ENCODE data around the gene MACROD2. TPM values are rescaled to one million over a fixed set of nuclear protein-coding genes. Genes with fewer than 3 reads are reported as not detected.

The MACROD2 gene
- total RNA-seq, 1 donor from 2014 or later: not detected

GRCh38 chr20:15854911-15855310 is 1859.6 kb downstream of the MACROD2 start:
- intact Hi-C loops (cut with micrococcal nuclease): no loop called here

DNA sequence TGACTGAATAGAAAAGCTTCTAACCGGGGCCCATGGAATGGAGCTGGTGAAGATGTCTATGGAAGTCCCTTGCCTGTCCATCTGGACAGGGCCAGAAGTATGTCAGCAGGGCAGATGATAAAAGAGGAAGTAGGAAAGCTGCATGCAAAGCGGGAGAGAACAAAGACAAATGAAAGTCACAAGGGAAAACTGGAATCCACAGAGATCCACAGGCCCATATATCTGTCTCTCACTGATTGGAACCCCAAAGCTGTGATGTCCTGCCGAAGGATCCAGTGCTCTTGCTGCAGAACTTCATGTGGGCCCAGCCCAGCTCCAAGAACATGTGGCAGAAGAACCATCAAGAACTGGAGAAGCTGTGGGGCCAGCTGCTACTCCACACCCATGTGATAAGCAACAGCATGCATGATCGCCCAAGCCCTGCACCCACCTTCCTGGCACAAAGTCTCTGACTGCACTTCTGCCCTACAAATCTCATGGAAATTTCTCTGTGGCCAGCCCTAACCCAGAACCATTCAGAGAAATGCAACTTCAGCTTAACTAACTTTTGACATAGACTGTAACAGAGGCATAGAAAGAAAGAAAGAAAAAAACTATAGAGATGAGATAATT is 1862.0 kb downstream of the MACROD2 start:
- intact Hi-C loops (cut with micrococcal nuclease): no loop called here

- intact Hi-C loops (cut with micrococcal nuclease): no loop called here
Measured at GRCh38 chr20:15859061-15859460, 1863.7 kb downstream of the MACROD2 start.

GRCh38 chr20:15860850-15861249 is 1865.5 kb downstream of the MACROD2 start:
- intact Hi-C loops (cut with micrococcal nuclease): no loop called here

GRCh38 chr20:15862178-15862577 is 1866.9 kb downstream of the MACROD2 start:
- intact Hi-C loops (cut with micrococcal nuclease): no loop called here

DNA sequence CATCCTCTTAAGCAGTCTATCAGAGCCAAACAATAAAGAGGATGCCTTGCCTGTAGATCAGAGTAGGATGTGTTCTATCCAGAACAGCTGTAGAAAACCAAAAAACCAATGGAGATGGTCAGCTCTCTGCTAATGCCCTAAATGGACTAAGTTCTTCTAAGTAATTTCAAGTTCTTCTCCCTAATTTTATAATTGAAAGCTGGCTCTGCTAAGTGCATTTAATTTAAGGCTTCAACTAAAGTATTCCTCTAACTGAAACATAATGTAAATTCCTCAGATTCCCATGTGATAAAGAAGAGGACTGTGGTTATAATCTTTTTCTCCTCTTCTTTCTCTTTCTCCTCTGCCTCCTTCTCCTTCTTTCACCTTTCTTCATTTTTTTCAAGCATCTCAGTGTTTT is 1868.4 kb downstream of the MACROD2 start:
- intact Hi-C loops (cut with micrococcal nuclease): no loop called here

GRCh38 chr20:15865553-15865952 is 1870.2 kb downstream of the MACROD2 start:
- intact Hi-C loops (cut with micrococcal nuclease): no loop called here

GRCh38 chr20:15866916-15867730 is 1871.8 kb downstream of the MACROD2 start:
- intact Hi-C loops (cut with micrococcal nuclease): no loop called here

- intact Hi-C loops (cut with micrococcal nuclease): no loop called here
Measured at GRCh38 chr20:15867899-15868298, 1872.6 kb downstream of the MACROD2 start.

- intact Hi-C loops (cut with micrococcal nuclease): no loop called here
Measured at GRCh38 chr20:15875446-15875845, 1880.1 kb downstream of the MACROD2 start.

- intact Hi-C loops (cut with micrococcal nuclease): no loop called here
Measured at GRCh38 chr20:15882553-15882952, 1887.2 kb downstream of the MACROD2 start.

DNA sequence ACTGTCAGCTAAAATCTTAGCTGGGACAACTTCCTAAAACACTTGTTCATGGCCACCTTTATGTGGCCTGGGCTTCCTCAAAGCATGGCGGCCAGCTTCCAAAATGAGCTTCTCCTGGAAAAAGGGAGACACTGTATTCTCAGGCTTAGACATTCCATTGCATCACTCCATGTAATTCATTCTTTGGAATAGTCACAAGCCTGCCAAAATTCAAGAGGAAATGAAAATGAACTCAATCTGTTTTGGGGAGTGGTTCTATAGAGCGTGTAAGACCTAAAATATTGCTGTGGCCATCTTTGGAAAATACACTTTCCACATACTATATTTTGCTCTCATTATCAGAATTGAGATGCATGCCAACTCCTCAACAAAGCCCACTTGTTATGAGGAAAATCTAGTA is 1890.9 kb downstream of the MACROD2 start:
- intact Hi-C loops (cut with micrococcal nuclease): no loop called here

DNA sequence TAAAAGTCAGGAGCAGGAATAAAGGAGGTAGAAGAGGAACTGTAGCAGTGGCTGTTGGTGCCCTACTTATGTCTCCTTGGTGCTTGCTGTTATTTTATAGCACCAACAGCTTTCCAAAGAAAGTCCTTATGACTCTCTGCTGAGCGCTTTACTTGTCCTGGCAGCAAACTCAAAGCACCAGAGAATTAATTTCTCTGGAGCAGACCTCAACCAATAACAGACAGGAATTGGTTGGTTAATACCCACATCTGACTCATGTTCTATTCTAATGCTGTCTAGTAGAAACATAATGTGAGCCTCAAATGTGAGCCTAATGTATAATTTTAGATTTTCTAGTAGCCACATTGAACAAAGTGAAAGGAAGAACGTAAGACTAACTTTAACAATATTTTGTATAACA is 1892.1 kb downstream of the MACROD2 start:
- intact Hi-C loops (cut with micrococcal nuclease): no loop called here

DNA sequence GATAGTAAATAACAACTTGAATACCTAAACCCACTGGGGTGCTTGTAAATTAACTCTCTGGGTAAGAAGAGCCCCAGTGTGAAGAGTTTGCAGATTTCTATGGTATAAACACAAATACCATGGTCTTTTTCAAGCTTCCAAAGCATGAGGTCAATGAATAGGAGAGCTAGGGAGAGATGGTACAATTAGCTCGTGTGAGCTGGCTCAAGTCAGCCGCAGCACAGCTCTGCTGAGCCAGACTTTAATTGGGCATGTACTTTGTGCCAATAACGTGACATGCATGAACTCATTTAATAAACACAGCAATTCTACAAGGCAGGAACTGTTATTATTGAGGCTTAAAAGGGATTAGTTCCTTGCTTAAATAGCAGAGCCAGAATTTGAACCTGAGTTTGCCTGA is 1893.7 kb downstream of the MACROD2 start:
- intact Hi-C loops (cut with micrococcal nuclease): no loop called here

GRCh38 chr20:15889514-15890256 is 1894.4 kb downstream of the MACROD2 start:
- intact Hi-C loops (cut with micrococcal nuclease): no loop called here

DNA sequence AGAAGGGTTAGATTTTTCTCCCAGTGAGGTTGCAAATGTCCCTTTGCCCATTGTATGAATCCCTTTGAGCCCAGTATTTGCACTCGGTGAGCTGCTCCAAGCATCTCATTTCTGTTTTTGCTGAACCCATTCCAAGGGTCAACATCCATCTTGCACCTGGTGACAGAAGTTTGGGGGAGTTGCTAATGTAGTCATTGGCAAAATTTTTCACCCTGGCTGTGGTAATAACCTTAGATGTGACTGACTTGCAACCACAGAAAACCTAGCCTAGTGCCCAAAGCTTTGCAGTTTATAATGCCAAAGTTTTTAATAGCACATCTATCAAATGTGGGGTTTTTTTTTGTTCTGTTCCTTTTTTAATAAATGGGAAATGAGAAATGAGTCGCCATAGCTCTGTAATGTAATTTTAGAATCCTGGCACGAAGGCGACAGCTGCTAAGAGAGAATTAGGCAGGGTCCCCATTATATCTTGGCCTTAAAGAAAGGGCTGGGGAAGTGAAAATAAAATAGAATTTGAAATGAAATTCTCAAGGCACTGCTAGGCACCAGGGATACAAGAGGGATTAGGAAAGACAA is 1895.2 kb downstream of the MACROD2 start:
- intact Hi-C loops (cut with micrococcal nuclease): no loop called here

DNA sequence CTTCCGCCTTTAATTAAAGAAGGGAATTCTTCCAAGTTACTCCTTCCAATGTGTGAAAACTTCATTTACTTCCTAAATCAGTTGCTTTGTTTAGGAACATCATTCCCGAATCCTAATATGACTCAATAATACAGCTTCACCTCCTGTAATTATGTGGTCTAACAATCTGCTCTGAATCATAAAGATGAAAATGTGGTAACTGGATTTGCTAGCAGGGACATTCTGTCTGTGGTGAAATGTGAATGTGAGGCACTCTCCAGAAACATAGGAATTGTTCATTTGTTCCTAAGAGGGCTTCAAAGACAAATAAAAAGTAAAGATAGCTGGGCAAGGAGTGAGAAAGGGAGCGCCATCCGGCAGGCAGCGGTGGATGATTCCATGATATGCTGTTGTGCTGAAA is 1899.8 kb downstream of the MACROD2 start:
- intact Hi-C loops (cut with micrococcal nuclease): no loop called here

DNA sequence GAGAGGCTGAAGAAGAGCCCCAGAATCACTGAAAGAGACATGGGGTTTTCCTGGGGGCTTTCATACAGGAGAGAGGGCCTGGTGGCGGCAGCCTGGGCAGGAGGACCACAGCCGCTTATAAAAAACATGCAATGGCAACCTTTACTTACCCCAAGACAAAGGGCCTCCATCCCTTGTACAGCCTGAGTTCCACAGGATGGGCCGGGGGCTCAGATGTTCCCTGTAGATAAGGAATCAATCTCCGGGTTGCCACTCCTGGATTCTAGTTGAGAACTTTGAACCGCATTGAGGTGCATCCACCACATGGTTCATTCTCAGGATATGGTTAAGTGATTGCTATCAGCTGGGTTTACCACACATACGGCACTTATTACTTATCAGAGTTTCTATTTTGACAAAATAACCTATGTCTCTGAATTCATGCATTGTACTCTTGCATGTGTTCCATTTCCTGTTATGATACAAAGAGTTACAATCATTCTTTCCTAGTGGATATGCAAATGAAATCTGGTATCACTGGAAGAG is 1900.3 kb downstream of the MACROD2 start:
- intact Hi-C loops (cut with micrococcal nuclease): no loop called here

- intact Hi-C loops (cut with micrococcal nuclease): no loop called here
Measured at GRCh38 chr20:15899967-15900366, 1904.7 kb downstream of the MACROD2 start.

DNA sequence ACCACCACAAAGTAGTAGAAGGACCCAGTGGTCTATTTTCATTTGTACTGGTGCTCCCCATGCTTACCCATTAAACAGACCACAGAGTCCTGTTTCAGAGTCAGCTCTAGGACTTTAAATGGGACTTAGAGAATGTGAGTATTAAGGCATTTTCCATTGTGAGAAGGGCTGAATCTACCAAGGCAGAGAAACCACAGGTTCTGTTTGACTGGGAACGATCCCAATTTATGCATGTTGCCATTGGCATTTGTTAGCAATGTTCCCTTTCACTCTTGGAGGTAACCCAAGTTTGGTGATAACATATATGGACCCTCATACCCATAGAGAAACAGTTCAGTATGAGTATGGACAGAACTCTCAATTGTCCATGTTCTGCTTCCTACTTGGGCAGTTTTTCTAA is 1905.1 kb downstream of the MACROD2 start:
- intact Hi-C loops (cut with micrococcal nuclease): no loop called here

- intact Hi-C loops (cut with micrococcal nuclease): no loop called here
Measured at GRCh38 chr20:15902493-15902892, 1907.2 kb downstream of the MACROD2 start.

DNA sequence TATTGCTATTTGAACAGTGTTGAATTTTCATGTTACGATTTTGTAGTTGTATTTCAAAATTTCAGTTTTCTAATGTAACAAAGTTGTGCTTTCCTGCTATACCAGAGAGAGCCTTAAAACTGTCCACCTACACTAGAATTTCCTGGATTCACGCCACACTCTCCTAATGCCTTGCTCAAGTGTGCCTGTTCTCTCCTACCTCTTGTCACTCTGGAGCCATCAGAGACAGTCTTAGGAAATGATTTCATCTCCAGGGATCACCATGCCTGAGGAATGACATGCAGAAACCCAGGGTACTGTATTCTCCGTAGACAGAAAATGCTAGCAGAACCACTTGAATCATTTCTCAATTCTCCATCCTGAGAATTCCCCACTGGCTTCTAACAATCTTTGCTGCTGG is 1910.3 kb downstream of the MACROD2 start:
- intact Hi-C loops (cut with micrococcal nuclease): no loop called here

Data from T-helper 1 cell treated with Interleukin-12 subunit alpha and Interleukin-12 subunit beta and Interleukin-4 antibody, amounts not matched to agents 30 ng/mL and 1 ng/mL, for 36 hours (primary cell).